Endothelial cell of umbilical vein (primary cell): ENCODE results near the gene CALN1. TPM values are rescaled to one million over a fixed set of nuclear protein-coding genes. Genes with fewer than 3 reads are reported as not detected.

Source experiments
- BruUV-seq: library from RNA; stranded (reverse); fragments of 400-500 nt; replicated peaks from 2 replicates; lab custom pipeline; 2021; lab: Mats Ljungman, UMichigan
- CTCF ChIA-PET: fragments of 300-600, 350-600 bp; sonication (Branson Sonifier 250); formaldehyde crosslinking; loops from one replicate; lab custom pipeline; 2021; ENCODE audit warnings: antibody characterized with exemption, inconsistent platforms; lab: Charles Lee
- POLR2A ChIA-PET: fragments of 300-600, 350-600 bp; sonication (Branson Sonifier 250); formaldehyde crosslinking; loops from one replicate; lab custom pipeline; 2021; ENCODE audit warnings: antibody characterized with exemption, inconsistent platforms; lab: Charles Lee
- DNase-seq: peaks from one replicate; pipeline ENCODE4 v3.0.0-alpha.2; 2011; ENCODE audit warnings: low read depth, low spot score
- FAIRE-seq: peaks from 2 replicates; lab custom pipeline; 2011; peaks lifted over from hg19 to GRCh38; lab: Jason Lieb, UNC
- H2AFZ ChIP-seq: 2 replicates; pipeline ENCODE4 v1.6.0; 2012; ENCODE audit warnings: low read depth, low read length, control low read depth, inconsistent platforms
- H3K27ac ChIP-seq: 2 replicates; pipeline ENCODE4 v1.5.1; 2011; ENCODE audit warnings: low read depth, mild to moderate bottlenecking, control low read depth, low read length, moderate library complexity; ENCODE audit not compliant: insufficient read depth
- H3K27me3 ChIP-seq, 2 experiments: 2 replicates each; pipeline versions ENCODE4 v1.6.0 to v1.6.1; 2011; ENCODE audit warnings: low read length in 2 of 2, mixed read lengths in 1 of 2; ENCODE audit not compliant: control insufficient read depth in 2 of 2, insufficient read depth in 2 of 2
- H3K36me3 ChIP-seq, 2 experiments: 2 replicates in 1 of 2; 3 replicates in 1 of 2; pipeline ENCODE4 v1.5.1; 2011; ENCODE audit warnings: low read length in 2 of 2, mild to moderate bottlenecking in 1 of 2, moderate library complexity in 1 of 2; ENCODE audit not compliant: control insufficient read depth in 2 of 2, insufficient read depth in 2 of 2; ENCODE audit errors: extremely low read depth in 1 of 2
- H3K4me1 ChIP-seq: 3 replicates; pipeline ENCODE4 v1.5.1; 2011; ENCODE audit warnings: mild to moderate bottlenecking, low read length; ENCODE audit not compliant: control insufficient read depth, insufficient read depth; ENCODE audit errors: extremely low read depth
- H3K4me2 ChIP-seq: 2 replicates; pipeline ENCODE4 v1.6.1; 2011; ENCODE audit warnings: low read length, control low read depth, mixed read lengths; ENCODE audit not compliant: insufficient read depth
- H3K4me3 ChIP-seq, 3 experiments: fragments of 200-600 bp in 1 of 3; sonication (generic), shearing (Covaris generic) in 1 of 3; replicated peaks in 1 of 3; 2 replicates each; pipeline ENCODE4 v1.5.1; 2011 to 2016; ENCODE audit warnings: control low read depth in 3 of 3, low read length in 3 of 3, mild to moderate bottlenecking in 2 of 3, inconsistent platforms in 1 of 3, low read depth in 1 of 3, moderate library complexity in 1 of 3; ENCODE audit not compliant: insufficient read depth in 1 of 3
- H3K79me2 ChIP-seq: 2 replicates; pipeline ENCODE4 v1.6.0; 2012; ENCODE audit warnings: low read length, inconsistent platforms; ENCODE audit not compliant: control insufficient read depth, insufficient read depth
- H3K9ac ChIP-seq: replicated peaks from 2 replicates; pipeline ENCODE3; 2011; ENCODE audit warnings: low read length, control low read depth; ENCODE audit not compliant: insufficient read depth; ENCODE audit errors: extremely low read depth
- H3K9me1 ChIP-seq: replicated peaks from 3 replicates; pipeline ENCODE4 v1.6.0; 2011; ENCODE audit warnings: mild to moderate bottlenecking, low read length; ENCODE audit not compliant: control insufficient read depth, insufficient read depth; ENCODE audit errors: extremely low read depth
- H3K9me3 ChIP-seq: replicated peaks from 2 replicates; pipeline ENCODE4 v1.5.1; 2012; ENCODE audit warnings: low read length, inconsistent platforms; ENCODE audit not compliant: control insufficient read depth, insufficient read depth
- H4K20me1 ChIP-seq: replicated peaks from 2 replicates; pipeline ENCODE3; 2011; ENCODE audit warnings: mild to moderate bottlenecking, low read length; ENCODE audit not compliant: control insufficient read depth, insufficient read depth; ENCODE audit errors: extremely low read depth
- CTCF ChIP-seq, 2 donors: IDR thresholded peaks; 1 replicate in 1 of 2; 2 replicates in 1 of 2; pipeline ENCODE4 v1.5.1; 2011; ENCODE audit warnings: low read length in 2 of 2, mild to moderate bottlenecking in 2 of 2, moderate library complexity in 2 of 2, control low read depth in 1 of 2, inconsistent platforms in 1 of 2, low read depth in 1 of 2; ENCODE audit not compliant: insufficient read depth in 1 of 2; ENCODE audit errors: extremely low read depth in 1 of 2
- EZH2 ChIP-seq: IDR thresholded peaks from 2 replicates; pipeline ENCODE4 v1.6.1; 2012; ENCODE audit warnings: borderline replicate concordance, low read depth, mild to moderate bottlenecking, moderate library complexity, low read length, inconsistent platforms; ENCODE audit not compliant: severe bottlenecking
- FOS ChIP-seq: IDR thresholded peaks from 2 replicates; pipeline ENCODE4 v1.6.1; 2011; ENCODE audit warnings: mild to moderate bottlenecking, low read length, moderate library complexity, borderline replicate concordance; ENCODE audit not compliant: insufficient read depth
- GATA2 ChIP-seq: IDR thresholded peaks from 2 replicates; pipeline ENCODE4 v1.7.0; 2011; ENCODE audit warnings: low read depth, mild to moderate bottlenecking, moderate library complexity, mixed read lengths, low read length; ENCODE audit not compliant: insufficient read length, insufficient read depth
- JUN ChIP-seq: IDR thresholded peaks from 2 replicates; pipeline ENCODE4 v1.6.1; 2011; ENCODE audit warnings: borderline replicate concordance, low read depth; ENCODE audit not compliant: insufficient read length, insufficient read depth
- MYC ChIP-seq: IDR thresholded peaks from one replicate; pipeline ENCODE4 v1.6.1; 2011; ENCODE audit warnings: mild to moderate bottlenecking, low read depth, low read length
- POLR2A ChIP-seq: IDR thresholded peaks from 2 replicates; pipeline ENCODE4 v1.6.1; 2012; ENCODE audit warnings: low read depth, mild to moderate bottlenecking, control low read depth, low read length
- POLR2AphosphoS5 ChIP-seq: IDR thresholded peaks from 2 replicates; pipeline ENCODE4 v1.6.1; 2012; ENCODE audit warnings: low read depth, mild to moderate bottlenecking, control low read depth, low read length, moderate library complexity; ENCODE audit not compliant: insufficient read depth
- dilution Hi-C: fragments of 300-500 bp; cut with MboI; formaldehyde crosslinking; loops from one replicate; pipeline ENCODE4 v1.15.0; 2019; ENCODE audit warnings: low sequenced_read_pairs; ENCODE audit not compliant: extremely low pct_ligation_motif_present
- intact Hi-C: fragments of 100-400 bp; cut with micrococcal nuclease; formaldehyde crosslinking; loops from one replicate; pipeline ENCODE4 v1.10.0; 2022
- polyA plus RNA-seq, 4 experiments: library from polyadenylated mRNA; depleted of rRNA in 3 of 4; stranded (reverse) in 3 of 4; unstranded in 1 of 4; fragments of >200 nt; gene quantifications; 2 replicates each; pipeline versions ENCODE4 v1.2.1 to v1.2.3, GENCODE V29; 2011 to 2012; ENCODE audit warnings: missing spikeins in 1 of 4
- total RNA-seq: library from RNA; stranded (reverse); gene quantifications from 2 replicates; pipeline ENCODE4 v1.2.3, GENCODE V29; 2021
- TF ChIP-seq, protein P1 (sequence below): IDR thresholded peaks from 2 replicates; pipeline ENCODE4 v1.6.1; 2011; ENCODE audit not compliant: insufficient read depth, insufficient read length

Gene CALN1
- total and polyA plus RNA-seq, 2 donors (not counting 3 experiments of a cell fraction or from before 2014, with no cell fraction given) = not detected

- intact Hi-C loops (no loop called here), dilution Hi-C loops (no loop called here)
- no peaks in the 10 kb centered on the region for H3K9me1 ChIP-seq
- H3K4me3 ChIP-seq = no peak overlapping the region
- H3K4me1 ChIP-seq = no peaks in the 10 kb centered on the region
- TF ChIP-seq, protein P1, sequence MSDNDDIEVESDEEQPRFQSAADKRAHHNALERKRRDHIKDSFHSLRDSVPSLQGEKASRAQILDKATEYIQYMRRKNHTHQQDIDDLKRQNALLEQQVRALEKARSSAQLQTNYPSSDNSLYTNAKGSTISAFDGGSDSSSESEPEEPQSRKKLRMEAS = no peak
- no peak for TF ChIP-seq CTCF (IDR thresholded peaks at IDR 0.05; ENCODE audit: extremely low read depth in 1 of 2, insufficient read depth in 1 of 2, low read depth in 1 of 2, low read length in 2 of 2)
- no peak overlapping the region for H3K9ac ChIP-seq
- no peaks in the 10 kb centered on the region for H3K27me3 ChIP-seq
- POLR2A ChIA-PET = no interaction called here
- no peak for DNase-seq
- no peak overlapping the region for H2AFZ ChIP-seq
- H3K79me2 ChIP-seq = no peaks in the 10 kb centered on the region
- H3K9me3 ChIP-seq = peaks cover 1% of the 10 kb centered on the region
- no peak overlapping the region for H3K4me2 ChIP-seq
- no TSS peak for BruUV-seq
- H3K36me3 ChIP-seq = no peaks in the 10 kb centered on the region
- H3K27ac ChIP-seq = no peak overlapping the region
- CTCF ChIA-PET = no interaction called here
- no peaks in the 10 kb centered on the region for H4K20me1 ChIP-seq
- no peak for FAIRE-seq
Measured at GRCh38 chr7:71987200-71987767, 424.9 kb downstream of the CALN1 start.

DNA sequence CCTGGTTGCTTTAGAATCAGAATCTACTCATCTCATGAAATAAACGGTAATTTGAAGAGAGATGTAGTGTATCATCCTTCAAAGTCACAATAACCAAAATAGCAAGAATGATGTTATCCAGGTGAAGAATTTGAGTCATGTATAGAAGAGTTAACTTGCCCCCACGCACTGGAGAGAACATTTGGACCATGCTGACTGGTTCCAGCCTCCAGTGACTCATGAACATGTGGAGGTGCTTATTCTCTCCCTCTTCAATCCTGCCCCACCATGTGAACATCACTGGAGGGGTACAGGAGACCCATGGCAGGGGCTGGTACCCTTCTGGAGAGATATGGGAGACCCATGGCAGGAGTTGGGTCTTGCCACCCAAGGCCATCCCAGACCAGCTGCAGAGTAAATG, 427.8 kb downstream of the CALN1 start:
- CTCF ChIA-PET = no interaction called here
- no peaks in the 10 kb centered on the region for H4K20me1 ChIP-seq

More for the DNA sequence above, 427.8 kb downstream of the CALN1 start:
- no peaks in the 10 kb centered on the region for H3K27me3 ChIP-seq
- no peak overlapping the region for H2AFZ ChIP-seq
- DNase-seq = no peak
- no peak overlapping the region for H3K4me3 ChIP-seq
- no peaks in the 10 kb centered on the region for H3K79me2 ChIP-seq
- TF ChIP-seq CTCF (IDR thresholded peaks at IDR 0.05; ENCODE audit: extremely low read depth in 1 of 2, insufficient read depth in 1 of 2, low read depth in 1 of 2, low read length in 2 of 2) (no peak), MYC (no peak), GATA2 (no peak), POLR2A (no peak), EZH2 (no peak), FOS (no peak), JUN (no peak), POLR2AphosphoS5 (no peak)
- TF ChIP-seq, protein P1 = no peak
- dilution Hi-C loops = no loop called here
- H3K36me3 ChIP-seq = no peaks in the 10 kb centered on the region
- intact Hi-C loops = no loop called here
- no peak overlapping the region for H3K27ac ChIP-seq
- H3K9ac ChIP-seq = no peak overlapping the region
- no peaks in the 10 kb centered on the region for H3K4me1 ChIP-seq
- no TSS peak for BruUV-seq
- peaks cover 1% of the 10 kb centered on the region for H3K9me3 ChIP-seq
- POLR2A ChIA-PET = no interaction called here
- H3K9me1 ChIP-seq = no peaks in the 10 kb centered on the region
- no peak for FAIRE-seq
- H3K4me2 ChIP-seq = no peak overlapping the region
